ENCODE data around the gene SYNE2. TPM values are rescaled to one million over a fixed set of nuclear protein-coding genes. Genes with fewer than 3 reads are reported as not detected.

SYNE2 gene
- total RNA-seq, 4 donors from 2014 or later, result 65.8 to 174 (median 126) TPM

GRCh38 chr14:64060199-64060545 lies 207.4 kb downstream of the SYNE2 start:
- no peak for ATAC-seq
- Histone ChIP-seq H3K4me3 (no peak overlapping the region), H3K36me3 (peaks cover 0 to 49% of the 10 kb centered on the region in 2 donors), H3K4me1 (no peaks in the 10 kb centered on the region), H3K9me3 (no peaks in the 10 kb centered on the region), H3K27ac (no peak overlapping the region), H3K27me3 (no peaks in the 10 kb centered on the region)
- no CpG with 5 or more reads among the region's 1 CpG for WGBS, 2 donors (ENCODE audit: low coverage in 1 of 2)
- TF ChIP-seq CTCF (IDR thresholded peaks at IDR 0.05) (no peak), POLR2AphosphoS5 (IDR thresholded peaks at IDR 0.05) (no peak), EP300 (IDR thresholded peaks at IDR 0.05) (no peak), POLR2A (IDR thresholded peaks at IDR 0.05) (no peak)

- H3K27ac ChIP-seq, result no peak overlapping the region
- H3K36me3 ChIP-seq, result peaks cover 0 to 51% of the 10 kb centered on the region in 2 donors
- no peak for ATAC-seq
- no peaks in the 10 kb centered on the region for H3K9me3 ChIP-seq
- H3K4me1 ChIP-seq, result no peaks in the 10 kb centered on the region
- H3K4me3 ChIP-seq, result no peak overlapping the region
- H3K27me3 ChIP-seq, result no peaks in the 10 kb centered on the region
- no peak for TF ChIP-seq EP300 (IDR thresholded peaks at IDR 0.05)
- peak in 1 of 4 experiments; percentile 34 for TF ChIP-seq CTCF (IDR thresholded peaks at IDR 0.05)
- 76 to 88% methylated on average over 3 of the region's 5 CpGs for WGBS, 2 donors (ENCODE audit: low coverage in 1 of 2)
Measured at GRCh38 chr14:64060648-64061096, 207.9 kb downstream of the SYNE2 start.

- Histone ChIP-seq H3K4me3 (no peak overlapping the region), H3K27ac (no peak overlapping the region), H3K36me3 (peaks cover 0 to 52% of the 10 kb centered on the region in 2 donors), H3K27me3 (no peaks in the 10 kb centered on the region), H3K4me1 (no peaks in the 10 kb centered on the region), H3K9me3 (no peaks in the 10 kb centered on the region)
- no peak for ATAC-seq
- TF ChIP-seq POLR2A (IDR thresholded peaks at IDR 0.05) (no peak), POLR2AphosphoS5 (IDR thresholded peaks at IDR 0.05) (no peak), EP300 (IDR thresholded peaks at IDR 0.05) (no peak), CTCF (IDR thresholded peaks at IDR 0.05) (no peak)
- 82 to 100% methylated on average over 1 of the region's 1 CpG for WGBS, 2 donors (ENCODE audit: low coverage in 1 of 2)
Measured at GRCh38 chr14:64061115-64061514, 208.3 kb downstream of the SYNE2 start.

- no peaks in the 10 kb centered on the region for H3K9me3 ChIP-seq
- no peaks in the 10 kb centered on the region for H3K4me1 ChIP-seq
- peaks cover 0 to 53% of the 10 kb centered on the region in 2 donors for H3K36me3 ChIP-seq
- 94 to 100% methylated on average over 1 of the region's 1 CpG for WGBS, 2 donors (ENCODE audit: low coverage in 1 of 2)
- H3K4me3 ChIP-seq, result no peak overlapping the region
- TF ChIP-seq CTCF (IDR thresholded peaks at IDR 0.05) (no peak), POLR2A (IDR thresholded peaks at IDR 0.05) (no peak), POLR2AphosphoS5 (IDR thresholded peaks at IDR 0.05) (no peak), EP300 (IDR thresholded peaks at IDR 0.05) (no peak)
- no peak for ATAC-seq
- no peak overlapping the region for H3K27ac ChIP-seq
- no peaks in the 10 kb centered on the region for H3K27me3 ChIP-seq
Measured at GRCh38 chr14:64061706-64062105, 208.9 kb downstream of the SYNE2 start.

GRCh38 chr14:64062381-64063115 lies 209.7 kb downstream of the SYNE2 start:
- no peaks in the 10 kb centered on the region for H3K9me3 ChIP-seq
- no peaks in the 10 kb centered on the region for H3K27me3 ChIP-seq
- H3K27ac ChIP-seq, result no peak overlapping the region
- TF ChIP-seq POLR2A (IDR thresholded peaks at IDR 0.05), result no peak
- TF ChIP-seq EP300 (IDR thresholded peaks at IDR 0.05), result no peak
- no peak for TF ChIP-seq CTCF (IDR thresholded peaks at IDR 0.05)
- no peak for TF ChIP-seq POLR2AphosphoS5 (IDR thresholded peaks at IDR 0.05)
- H3K4me1 ChIP-seq, result no peaks in the 10 kb centered on the region
- H3K4me3 ChIP-seq, result no peak overlapping the region
- 75 to 78% methylated on average over 4 to 7 of the region's 7 CpGs for WGBS, 2 donors (ENCODE audit: low coverage in 1 of 2)
- no peak for ATAC-seq
- H3K36me3 ChIP-seq, result peaks cover 0 to 54% of the 10 kb centered on the region in 2 donors

Measured in gastroesophageal sphincter (tissue), 4 donors.